HG03025 (cell line): ENCODE results near the gene SLC22A1.
"Not testable (repeated sequence)": the region's sequence is repeated elsewhere in the genome, so short reads cannot be mapped to it uniquely, and the experiment has no call there.

Experiments
- ATAC-seq: cut with Tn5 transposase; IDR thresholded peaks from one replicate; pipeline ENCODE4 v1.9.1; 2021; ENCODE audit warnings: mild to moderate bottlenecking, moderate library complexity; ENCODE audit not compliant: unreplicated experiment, low FRiP score

Gene SLC22A1

DNA sequence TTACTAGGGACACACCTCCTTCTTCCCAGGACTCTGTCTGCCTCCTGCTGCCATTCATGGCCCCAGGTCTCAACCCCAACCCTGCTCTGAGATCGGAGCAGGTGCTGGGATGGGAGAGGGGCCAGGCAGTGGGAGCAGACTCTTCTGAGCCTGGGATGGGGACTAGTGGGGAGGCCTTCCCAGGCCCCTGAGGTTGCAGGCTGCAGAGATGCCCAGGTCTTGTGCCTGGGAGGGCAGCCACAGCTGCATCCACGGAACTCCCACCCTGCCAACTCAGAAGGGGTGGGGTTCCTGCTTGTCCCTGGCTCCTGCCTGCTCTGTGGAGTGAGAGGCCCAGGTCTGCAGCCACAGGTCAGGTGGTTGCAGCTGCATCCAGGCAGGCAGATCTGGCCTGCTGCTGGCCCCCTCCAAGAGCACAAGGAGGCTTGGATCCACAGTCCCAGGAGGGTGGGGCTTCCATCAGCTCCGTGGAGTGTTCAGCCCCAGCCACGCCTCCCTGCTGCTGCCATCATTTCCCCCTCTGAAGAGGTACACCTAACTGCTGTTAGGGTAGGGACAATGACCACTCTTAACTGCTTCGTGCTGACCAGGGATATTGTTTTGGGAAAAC is 2.9 kb upstream of the SLC22A1 start:
- ATAC-seq, result no peak

- no peak for ATAC-seq
Measured at GRCh38 chr6:160120087-160120486, 1.5 kb upstream of the SLC22A1 start.

DNA sequence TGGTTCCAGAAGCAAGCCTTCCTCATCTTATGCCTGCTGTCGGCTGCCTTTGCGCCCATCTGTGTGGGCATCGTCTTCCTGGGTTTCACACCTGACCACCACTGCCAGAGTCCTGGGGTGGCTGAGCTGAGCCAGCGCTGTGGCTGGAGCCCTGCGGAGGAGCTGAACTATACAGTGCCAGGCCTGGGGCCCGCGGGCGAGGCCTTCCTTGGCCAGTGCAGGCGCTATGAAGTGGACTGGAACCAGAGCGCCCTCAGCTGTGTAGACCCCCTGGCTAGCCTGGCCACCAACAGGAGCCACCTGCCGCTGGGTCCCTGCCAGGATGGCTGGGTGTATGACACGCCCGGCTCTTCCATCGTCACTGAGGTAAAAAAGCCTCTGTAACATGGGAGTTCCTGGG is 366 bp downstream of the SLC22A1 start:
- ATAC-seq, result no peak

GRCh38 chr6:160122744-160123143 is 1.1 kb downstream of the SLC22A1 start:
- no peak for ATAC-seq

DNA sequence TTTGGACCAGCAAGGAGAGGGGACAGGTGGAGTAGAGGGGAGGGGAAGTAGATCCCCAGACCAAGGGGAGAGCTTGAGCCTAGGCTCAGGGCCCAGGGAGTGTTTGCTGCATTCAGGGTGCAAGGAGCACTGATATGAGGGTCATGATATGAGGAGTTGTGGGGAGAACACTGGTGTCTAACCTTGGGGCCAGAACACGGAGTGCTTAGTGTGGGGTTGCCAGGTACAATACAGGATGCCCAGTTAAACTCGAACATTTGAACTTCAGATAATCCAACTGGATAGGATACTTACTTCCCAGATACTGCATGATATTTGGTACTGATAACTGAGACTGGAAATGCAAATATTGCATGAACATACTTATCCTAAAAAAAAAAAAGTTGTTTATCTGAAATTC is 2.4 kb downstream of the SLC22A1 start:
- no peak for ATAC-seq

DNA sequence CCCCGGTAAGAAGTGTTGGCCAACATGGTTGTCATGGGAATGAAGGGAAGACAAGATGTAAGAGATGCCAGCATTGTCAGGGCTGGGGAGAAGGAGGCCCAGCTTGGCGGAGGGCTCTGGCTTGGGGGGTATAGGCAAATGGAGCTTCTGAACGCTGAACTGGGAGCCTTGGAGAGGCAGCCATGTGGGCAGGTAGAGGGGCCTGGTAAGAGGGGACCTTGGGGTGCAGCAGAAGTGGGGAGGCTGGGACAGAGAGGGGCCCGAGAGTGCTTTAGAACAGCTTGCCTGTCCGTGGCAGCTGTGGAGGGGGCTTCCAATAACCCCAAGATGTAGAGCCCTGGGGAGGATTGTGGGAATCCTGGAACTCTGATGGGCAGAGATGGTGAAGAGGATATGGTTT is 3.0 kb downstream of the SLC22A1 start:
- no peak for ATAC-seq

- not testable (repeated sequence) for ATAC-seq
Measured at GRCh38 chr6:160125105-160125504, 3.5 kb downstream of the SLC22A1 start.

GRCh38 chr6:160127270-160128124 is 5.9 kb downstream of the SLC22A1 start:
- no peak for ATAC-seq

GRCh38 chr6:160128125-160128683 is 6.6 kb downstream of the SLC22A1 start:
- no peak for ATAC-seq

- ATAC-seq, result no peak
Measured at GRCh38 chr6:160128879-160129516, 7.4 kb downstream of the SLC22A1 start.

DNA sequence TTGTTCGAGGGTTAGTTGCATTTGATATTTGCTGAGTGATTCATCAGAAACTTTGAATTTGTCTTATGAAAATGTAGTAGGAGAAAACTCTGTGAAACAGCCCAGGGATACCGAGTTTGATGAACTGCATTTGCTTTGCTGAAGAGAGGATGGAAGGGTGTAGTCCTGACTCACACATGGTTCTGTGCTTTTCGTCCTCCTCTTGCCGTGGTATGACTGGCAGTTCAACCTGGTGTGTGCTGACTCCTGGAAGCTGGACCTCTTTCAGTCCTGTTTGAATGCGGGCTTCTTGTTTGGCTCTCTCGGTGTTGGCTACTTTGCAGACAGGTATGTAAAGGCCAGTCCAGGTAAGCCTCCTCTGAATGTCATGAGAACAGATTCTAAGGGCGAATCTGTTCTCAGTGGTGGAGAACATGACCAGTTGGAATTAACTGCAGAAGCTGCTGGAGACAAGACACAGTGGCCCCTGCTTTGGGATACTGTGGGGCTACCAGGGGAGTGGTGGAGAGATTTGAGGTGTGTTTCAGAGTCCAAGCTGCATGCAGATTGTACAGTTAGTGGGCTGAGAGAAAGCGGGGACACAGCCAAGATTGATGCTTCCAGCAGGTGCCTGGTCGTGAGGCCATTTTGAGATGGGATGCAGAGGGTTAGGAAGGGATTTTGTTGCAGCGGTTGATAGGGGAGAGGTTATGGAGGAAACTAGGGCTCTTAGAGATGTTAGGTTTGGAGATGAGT is 8.4 kb downstream of the SLC22A1 start:
- ATAC-seq, result no peak

- no peak for ATAC-seq
Measured at GRCh38 chr6:160130729-160131484, 9.3 kb downstream of the SLC22A1 start.

GRCh38 chr6:160131636-160132296 is 10.2 kb downstream of the SLC22A1 start:
- no peak for ATAC-seq

DNA sequence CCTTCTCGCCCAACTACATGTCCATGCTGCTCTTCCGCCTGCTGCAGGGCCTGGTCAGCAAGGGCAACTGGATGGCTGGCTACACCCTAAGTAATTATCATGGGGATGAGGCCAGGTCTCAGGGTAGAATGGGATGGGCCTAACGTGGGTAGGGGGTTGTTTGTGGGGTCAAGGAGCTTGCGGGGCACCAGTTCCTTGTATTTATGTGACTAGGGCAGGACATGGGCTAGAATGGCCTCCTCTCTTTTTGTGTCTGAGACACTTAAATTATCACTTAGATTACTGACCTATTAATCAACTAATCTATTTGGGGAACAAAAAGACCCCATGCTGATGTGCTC is 10.7 kb downstream of the SLC22A1 start:
- no peak for ATAC-seq

DNA sequence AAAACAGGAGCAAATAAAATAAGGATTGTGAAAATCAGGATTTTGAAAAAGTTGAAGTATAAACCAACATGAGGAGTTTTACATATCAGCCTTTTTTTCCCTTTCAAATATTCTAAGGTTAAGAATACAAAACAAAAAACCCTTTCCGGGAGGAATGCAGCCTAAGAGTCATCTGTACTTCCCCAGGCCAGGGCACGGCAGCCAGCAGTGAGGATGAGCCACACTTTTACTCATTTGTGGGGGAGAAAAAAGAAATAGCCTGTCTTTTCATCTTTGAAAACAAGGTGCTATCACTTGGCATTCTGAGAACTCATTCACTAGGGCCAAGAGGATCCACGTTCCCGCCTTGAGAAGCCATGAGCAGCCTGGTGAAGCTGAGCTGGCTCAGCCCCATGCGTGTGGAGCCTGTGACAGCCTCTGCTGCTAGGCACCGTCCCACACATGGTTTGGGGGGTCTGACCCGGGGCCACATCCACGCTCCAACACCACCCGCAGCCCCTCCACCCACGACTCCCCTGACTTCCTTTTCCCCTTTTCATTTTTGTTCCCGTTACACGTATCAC is 11.2 kb downstream of the SLC22A1 start:
- no peak for ATAC-seq

DNA sequence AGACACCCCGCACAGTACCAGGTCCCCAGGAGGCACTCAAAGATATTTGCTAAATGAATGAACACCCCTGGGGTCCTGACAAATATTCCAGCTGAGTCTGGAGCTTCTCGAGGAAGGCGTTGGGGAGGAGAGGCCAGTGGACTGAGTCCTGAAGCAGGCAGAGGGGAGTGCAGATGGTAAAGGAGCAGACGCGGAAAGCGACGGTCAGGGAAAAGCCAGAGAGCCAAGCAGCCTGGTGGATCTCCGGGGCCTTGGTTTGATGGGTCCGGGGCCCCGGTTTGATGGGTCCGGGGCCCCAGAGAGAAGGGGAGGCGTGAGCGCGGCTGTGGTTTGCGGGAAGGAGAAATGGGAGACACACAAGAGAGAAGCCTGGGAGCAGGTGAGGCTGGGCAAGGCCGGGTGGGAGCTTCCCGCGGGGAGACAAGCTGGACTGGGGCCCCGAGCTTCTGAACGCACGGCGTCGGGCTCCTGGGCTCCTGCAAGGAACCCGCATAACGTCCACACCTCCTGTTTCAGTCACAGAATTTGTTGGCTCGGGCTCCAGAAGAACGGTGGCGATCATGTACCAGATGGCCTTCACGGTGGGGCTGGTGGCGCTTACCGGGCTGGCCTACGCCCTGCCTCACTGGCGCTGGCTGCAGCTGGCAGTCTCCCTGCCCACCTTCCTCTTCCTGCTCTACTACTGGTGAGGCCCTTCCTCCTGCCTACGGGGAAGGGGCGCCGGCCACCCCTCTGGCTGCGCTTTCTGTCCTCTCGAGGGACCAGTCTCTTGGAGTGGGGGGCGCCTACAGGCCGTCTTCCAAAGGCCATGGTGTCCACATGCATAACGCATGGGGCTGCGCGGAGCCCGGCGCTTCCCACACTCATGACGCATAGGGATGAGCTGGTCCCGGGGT is 12.1 kb downstream of the SLC22A1 start:
- no peak for ATAC-seq

GRCh38 chr6:160134337-160134751 is 12.7 kb downstream of the SLC22A1 start:
- ATAC-seq, result not testable (repeated sequence)
